SU-DHL-6 (cell line): ENCODE data around the gene SLC2A1.
A peak's percentile ranks its signal among the peaks of the same experiment; 100 is the strongest.

Source experiments
- H2AFZ ChIP-seq: fragments of 200-600 bp; sonication (generic); 2 replicates; pipeline ENCODE4 v1.6.1; 2014; ENCODE audit warnings: low read depth, mild to moderate bottlenecking, moderate library complexity, mixed read lengths, antibody characterized with exemption, low read length; ENCODE audit not compliant: severe bottlenecking
- H3F3A ChIP-seq: fragments of 200-600 bp; shearing (Covaris generic); 2 replicates; pipeline ENCODE4 v1.6.0; 2016; ENCODE audit warnings: antibody characterized with exemption, mild to moderate bottlenecking; ENCODE audit not compliant: insufficient read depth
- H3K27ac ChIP-seq: fragments of 200-600 bp; sonication (generic); 2 replicates; pipeline ENCODE4 v1.5.1; 2016; ENCODE audit warnings: low read depth, mild to moderate bottlenecking, low read length, moderate library complexity, mixed read lengths
- H3K27me3 ChIP-seq: fragments of 200-600 bp; sonication (generic), shearing (Covaris generic); 2 replicates; pipeline ENCODE4 v1.6.0; 2014; ENCODE audit warnings: mild to moderate bottlenecking, low read length
- H3K36me3 ChIP-seq: fragments of 200-600 bp; sonication (generic); 2 replicates; pipeline ENCODE4 v1.6.1; 2014; ENCODE audit warnings: mild to moderate bottlenecking, low read length, mixed read lengths
- H3K4me2 ChIP-seq: fragments of 300-600, 200-600 bp; shearing (Covaris generic), sonication (generic); 2 replicates; pipeline ENCODE4 v1.6.0; 2014; ENCODE audit warnings: low read length, low read depth, mild to moderate bottlenecking; ENCODE audit not compliant: poor library complexity, severe bottlenecking
- H3K4me3 ChIP-seq: fragments of 200-600 bp; sonication (generic); 2 replicates; pipeline ENCODE4 v1.5.1; 2014; ENCODE audit warnings: antibody characterized with exemption, low read length, mild to moderate bottlenecking, mixed read lengths; ENCODE audit not compliant: insufficient read depth, poor library complexity, severe bottlenecking
- H3K79me2 ChIP-seq: fragments of 200-600 bp; sonication (generic); 2 replicates; pipeline ENCODE4 v1.6.1; 2014; ENCODE audit warnings: mild to moderate bottlenecking, low read length, moderate library complexity; ENCODE audit not compliant: insufficient read depth
- H3K9ac ChIP-seq: fragments of 200-600 bp; sonication (generic); 2 replicates; pipeline ENCODE4 v1.7.0; 2014; ENCODE audit warnings: mild to moderate bottlenecking, low read length
- H3K9me2 ChIP-seq: fragments of 200-600 bp; sonication (generic); replicated peaks from 2 replicates; pipeline ENCODE4 v1.6.1; 2014; ENCODE audit warnings: low read length; ENCODE audit not compliant: insufficient read depth
- H3K9me3 ChIP-seq: fragments of 200-600 bp; sonication (generic); 2 replicates; pipeline ENCODE4 v1.6.1; 2014; ENCODE audit warnings: low read length, mixed read lengths; ENCODE audit not compliant: insufficient read depth
- H4K20me1 ChIP-seq: fragments of 200-600 bp; sonication (generic); 2 replicates; pipeline ENCODE4 v1.6.1; 2014; ENCODE audit warnings: low read depth, mild to moderate bottlenecking, antibody characterized with exemption, low read length, moderate library complexity, mixed read lengths
- EZH2phosphoT487 ChIP-seq: fragments of 200-600 bp; sonication (generic), shearing (Covaris generic); conservative IDR thresholded peaks from 2 replicates; pipeline ENCODE4 v1.6.1; 2018; ENCODE audit warnings: mild to moderate bottlenecking, antibody characterized with exemption, low read length, moderate library complexity, mixed read lengths
- TF ChIP-seq, protein P1 (sequence below): fragments of 200-600 bp; sonication (generic); IDR thresholded peaks from one replicate; pipeline ENCODE4 v1.5.1; 2017; ENCODE audit warnings: antibody characterized with exemption, mild to moderate bottlenecking, low read length, moderate library complexity; ENCODE audit not compliant: insufficient read depth, poor library complexity, severe bottlenecking

The SLC2A1 gene

DNA sequence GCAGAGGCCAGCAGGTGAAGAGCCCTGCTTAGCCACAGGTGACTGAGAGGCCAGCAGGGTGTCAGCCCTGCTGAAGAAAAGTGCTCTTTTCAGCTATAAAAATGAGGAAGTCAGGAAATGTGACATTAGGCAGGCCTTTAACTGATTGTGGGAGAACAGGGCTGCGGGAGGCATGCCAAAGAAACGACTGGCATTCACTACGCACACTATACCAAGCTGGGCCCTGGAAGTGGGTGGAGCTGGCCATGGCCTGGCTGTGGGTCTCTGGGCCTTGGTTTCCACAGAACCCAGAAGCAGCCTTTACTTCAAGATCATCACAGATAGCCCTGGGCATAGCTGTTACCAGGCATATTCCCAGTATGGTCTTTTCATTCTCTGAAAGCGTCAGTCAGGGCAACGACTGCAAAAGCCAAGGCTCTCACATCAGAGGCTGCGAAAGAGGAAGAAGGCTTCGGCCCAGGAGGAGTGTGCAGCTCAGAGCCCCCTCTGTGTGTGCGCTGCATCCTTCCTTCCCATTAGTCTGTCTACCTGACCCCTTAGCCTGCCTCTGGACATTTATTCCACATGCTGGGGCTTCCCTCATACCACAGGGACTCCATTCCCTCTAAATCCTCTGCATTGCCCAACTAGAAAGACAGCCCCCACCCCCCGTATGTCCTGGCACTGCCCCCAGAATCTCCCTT lies 14.3 kb downstream of the SLC2A1 start:
- Histone ChIP-seq H3K79me2 (peaks cover 62% of the 10 kb centered on the region), H3K27me3 (no peaks in the 10 kb centered on the region), H3K4me3 (no peak overlapping the region), H4K20me1 (no peaks in the 10 kb centered on the region), H3K9me2 (no peaks in the 10 kb centered on the region), H3K9me3 (no peaks in the 10 kb centered on the region), H2AFZ (no peak overlapping the region), H3F3A (0 out of 2 replicates have a peak, but pooled peaks cover 6% of the 10 kb centered on the region), H3K36me3 (0 out of 2 replicates have a peak, but pooled peaks cover 3% of the 10 kb centered on the region), H3K27ac (peak overlapping the region; percentile 56), H3K4me2 (peak overlapping the region; percentile 32), H3K9ac (peak overlapping the region; percentile 19; the same call in 1 of the 2 replicates)
- TF ChIP-seq EZH2phosphoT487, result no peak
- TF ChIP-seq, protein P1, sequence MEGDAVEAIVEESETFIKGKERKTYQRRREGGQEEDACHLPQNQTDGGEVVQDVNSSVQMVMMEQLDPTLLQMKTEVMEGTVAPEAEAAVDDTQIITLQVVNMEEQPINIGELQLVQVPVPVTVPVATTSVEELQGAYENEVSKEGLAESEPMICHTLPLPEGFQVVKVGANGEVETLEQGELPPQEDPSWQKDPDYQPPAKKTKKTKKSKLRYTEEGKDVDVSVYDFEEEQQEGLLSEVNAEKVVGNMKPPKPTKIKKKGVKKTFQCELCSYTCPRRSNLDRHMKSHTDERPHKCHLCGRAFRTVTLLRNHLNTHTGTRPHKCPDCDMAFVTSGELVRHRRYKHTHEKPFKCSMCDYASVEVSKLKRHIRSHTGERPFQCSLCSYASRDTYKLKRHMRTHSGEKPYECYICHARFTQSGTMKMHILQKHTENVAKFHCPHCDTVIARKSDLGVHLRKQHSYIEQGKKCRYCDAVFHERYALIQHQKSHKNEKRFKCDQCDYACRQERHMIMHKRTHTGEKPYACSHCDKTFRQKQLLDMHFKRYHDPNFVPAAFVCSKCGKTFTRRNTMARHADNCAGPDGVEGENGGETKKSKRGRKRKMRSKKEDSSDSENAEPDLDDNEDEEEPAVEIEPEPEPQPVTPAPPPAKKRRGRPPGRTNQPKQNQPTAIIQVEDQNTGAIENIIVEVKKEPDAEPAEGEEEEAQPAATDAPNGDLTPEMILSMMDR, result no peak

DNA sequence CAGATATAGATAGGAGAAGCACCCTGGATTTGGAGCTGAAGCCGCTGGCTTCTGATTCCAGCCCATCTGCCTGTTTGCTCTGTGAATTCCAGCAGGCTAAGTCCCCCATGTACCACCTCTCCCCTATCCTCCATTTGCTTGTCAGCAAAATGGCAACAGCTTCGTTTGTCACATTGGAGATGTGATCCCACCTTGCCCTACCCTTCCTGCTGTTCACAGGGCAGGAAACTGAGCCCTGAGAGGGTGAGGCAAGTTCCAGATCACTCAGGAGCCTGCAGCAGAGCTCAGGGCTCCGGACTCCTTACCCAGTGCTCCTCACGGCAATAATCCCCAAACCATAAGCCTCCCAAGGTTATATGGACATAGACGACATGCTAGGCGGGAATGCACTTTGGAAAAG lies 14.9 kb downstream of the SLC2A1 start:
- TF ChIP-seq, protein P1, result no peak
- no peak for TF ChIP-seq EZH2phosphoT487
- no peaks in the 10 kb centered on the region for H3K9me3 ChIP-seq
- no peak overlapping the region for H2AFZ ChIP-seq
- H3F3A ChIP-seq, result 0 out of 2 replicates have a peak, but pooled peaks cover 6% of the 10 kb centered on the region
- H3K36me3 ChIP-seq, result 0 out of 2 replicates have a peak, but pooled peaks cover 3% of the 10 kb centered on the region
- no peak overlapping the region for H3K4me2 ChIP-seq
- peak overlapping the region; percentile 56 for H3K27ac ChIP-seq
- no peaks in the 10 kb centered on the region for H4K20me1 ChIP-seq
- no peaks in the 10 kb centered on the region for H3K27me3 ChIP-seq
- peak overlapping the region; percentile 19; the same call in 1 of the 2 replicates for H3K9ac ChIP-seq
- no peaks in the 10 kb centered on the region for H3K9me2 ChIP-seq
- no peak overlapping the region for H3K4me3 ChIP-seq
- peaks cover 56% of the 10 kb centered on the region for H3K79me2 ChIP-seq

DNA sequence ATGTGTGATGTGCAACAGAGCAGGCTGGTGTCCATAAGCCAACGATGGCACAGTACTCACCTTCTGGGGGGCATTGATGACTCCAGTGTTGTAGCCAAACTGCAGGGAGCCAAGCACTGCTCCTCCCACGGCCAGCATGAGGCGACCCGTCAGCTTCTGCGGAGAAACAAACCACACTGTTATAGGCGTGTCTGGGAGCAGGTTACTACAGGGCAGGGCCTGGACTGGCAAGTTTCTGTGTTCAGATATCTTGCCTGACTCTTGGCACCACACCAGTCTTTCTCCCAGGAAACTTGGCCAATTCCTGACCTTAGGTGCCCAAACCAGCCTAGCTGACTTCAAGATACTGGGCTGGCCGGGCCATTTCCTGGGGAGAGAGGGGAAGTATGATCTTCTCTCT lies 15.5 kb downstream of the SLC2A1 start:
- no peaks in the 10 kb centered on the region for H3K27me3 ChIP-seq
- H3K9me3 ChIP-seq, result no peaks in the 10 kb centered on the region
- peaks cover 50% of the 10 kb centered on the region for H3K79me2 ChIP-seq
- H3F3A ChIP-seq, result 0 out of 2 replicates have a peak, but pooled peaks cover 6% of the 10 kb centered on the region
- no peak overlapping the region for H3K4me3 ChIP-seq
- H3K9ac ChIP-seq, result no peak overlapping the region
- H3K9me2 ChIP-seq, result no peaks in the 10 kb centered on the region
- peak overlapping the region; percentile 56 for H3K27ac ChIP-seq
- TF ChIP-seq EZH2phosphoT487, result no peak
- TF ChIP-seq, protein P1, result no peak
- no peak overlapping the region for H2AFZ ChIP-seq
- no peaks in the 10 kb centered on the region for H4K20me1 ChIP-seq
- no peak overlapping the region for H3K4me2 ChIP-seq
- 0 out of 2 replicates have a peak, but pooled peaks cover 3% of the 10 kb centered on the region for H3K36me3 ChIP-seq
